ENCODE results near the gene SLFN11. TPM values are rescaled to one million over a fixed set of nuclear protein-coding genes. Genes with fewer than 3 reads are reported as not detected.
"Not testable (repeated sequence)": the region's sequence is repeated elsewhere in the genome, so short reads cannot be mapped to it uniquely, and the experiment has no call there.

Gene SLFN11
- total and polyA plus RNA-seq, 2 of the 4 experiments (the other 2 are of a cell fraction) = 29.9 to 144 TPM

DNA sequence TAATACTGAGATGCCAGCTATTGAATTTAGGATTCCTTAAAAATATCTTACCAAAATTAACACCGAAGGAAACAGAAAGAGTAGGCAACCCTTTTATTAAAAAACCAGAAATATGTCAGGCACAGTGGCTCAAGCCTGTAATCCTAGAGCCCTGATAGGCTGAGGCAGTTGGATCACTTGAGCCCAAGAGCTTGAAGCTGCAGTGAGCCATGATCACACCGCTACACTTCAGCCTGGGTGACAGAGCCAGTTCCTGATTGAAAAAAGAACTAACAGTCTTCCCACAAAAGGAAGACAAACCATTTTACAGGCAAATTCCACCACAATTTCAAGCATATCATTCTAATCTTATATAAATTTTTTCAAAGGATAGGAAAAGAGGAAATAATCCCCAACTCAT, 43.2 kb upstream of the SLFN11 start:
- peaks cover 4 to 13% of the 10 kb centered on the region in 2 experiments; a peak in 3 of 4 replicates for H3K79me1 ChIP-seq (ENCODE audit: low read depth in 1 of 2, low read length in 2 of 2)
- H3K9me1 ChIP-seq (ENCODE audit: insufficient read depth, low read length) = no peaks in the 10 kb centered on the region
- H3K27ac ChIP-seq (ENCODE audit: insufficient read depth, low read length) = no peak overlapping the region
- DNase-seq (no peak), ATAC-seq (ENCODE audit: low read depth) (no peak)
- no TSS peak for BruUV-seq (replicated peaks)
- H2AFZ ChIP-seq (replicated peaks; ENCODE audit: low read length, poor library complexity) = no peak overlapping the region
- no peak overlapping the region for H4K91ac ChIP-seq (ENCODE audit: insufficient read depth, low read depth, low read length)
- no CpG with 5 or more reads among the region's 2 CpGs for WGBS, 2 experiments (ENCODE audit: extremely low coverage in 2 of 2, insufficient read length in 1 of 2)
- H3K56ac ChIP-seq (ENCODE audit: extremely low read depth, insufficient read depth, low read length) = no peak overlapping the region
- no peak overlapping the region for H2AK5ac ChIP-seq (ENCODE audit: low read depth, low read length)
- in situ Hi-C loops (cut with MboI; ENCODE audit: low sequenced_read_pairs) = no loop called here
- ChIA-PET CTCF (no interaction called here), POLR2A (ENCODE audit: unreplicated experiment) (interaction anchor here (0.6 kb wide), 1 partner anchor 1090 kb away, joined by 12 read pairs; no protein-coding TSS in a partner anchor)
- H4K20me1 ChIP-seq (ENCODE audit: insufficient read depth, low read length) = no peaks in the 10 kb centered on the region
- no peak overlapping the region for H2BK5ac ChIP-seq (ENCODE audit: low read depth, low read length, poor library complexity, severe bottlenecking)
- H3K18ac ChIP-seq (ENCODE audit: low read depth, low read length) = no peak overlapping the region
- no peak overlapping the region for H2AK9ac ChIP-seq (replicated peaks; ENCODE audit: low read depth, low read length, poor library complexity)
- no peak overlapping the region for H2BK120ac ChIP-seq (ENCODE audit: low read depth, low read length)
- H3K27me3 ChIP-seq (ENCODE audit: control insufficient read depth, insufficient read depth, low read length) = no peaks in the 10 kb centered on the region
- no peak overlapping the region for H2BK20ac ChIP-seq (ENCODE audit: low read depth, low read length)
- H3K9ac ChIP-seq (ENCODE audit: low read depth, low read length) = no peak overlapping the region
- H3K23ac ChIP-seq (ENCODE audit: low read depth, low read length) = no peak overlapping the region
- no peak overlapping the region for H3K14ac ChIP-seq (replicated peaks; ENCODE audit: low read depth, low read length)
- no peak overlapping the region for H3K4me2 ChIP-seq (ENCODE audit: low read depth, low read length)
- H2BK15ac ChIP-seq (ENCODE audit: low read depth, low read length) = no peak overlapping the region
- no peak overlapping the region for H3K4ac ChIP-seq (ENCODE audit: low read depth, low read length)
- no peak overlapping the region for H4K5ac ChIP-seq (ENCODE audit: low read depth, low read length)
- no peak overlapping the region for H4K8ac ChIP-seq (ENCODE audit: low read depth in 2 of 2, low read length in 2 of 2)
- no peak overlapping the region for H3K4me3 ChIP-seq (ENCODE audit: insufficient read depth, low read depth, low read length)
- intact Hi-C loops (cut with micrococcal nuclease) = no loop called here
- peaks cover 15% of the 10 kb centered on the region for H3K36me3 ChIP-seq (ENCODE audit: control insufficient read depth, insufficient read depth, low read length)
- dilution Hi-C loops (cut with HindIII; ENCODE audit: low sequenced_read_pairs, unreplicated experiment) = no loop called here
- H3K4me1 ChIP-seq (ENCODE audit: control insufficient read depth, insufficient read depth, low read length) = no peaks in the 10 kb centered on the region
- TF ChIP-seq MAFK (IDR thresholded peaks at IDR 0.05; ENCODE audit: low read depth, low read length) (no peak), RAD21 (IDR thresholded peaks at IDR 0.05; ENCODE audit: low read length) (no peak), MAZ (IDR thresholded peaks at IDR 0.05; ENCODE audit: borderline replicate concordance, low read depth, low read length) (no peak), BHLHE40 (IDR thresholded peaks at IDR 0.05; ENCODE audit: low read depth, low read length) (no peak), FOS (IDR thresholded peaks at IDR 0.05; ENCODE audit: low read depth, low read length) (no peak), RCOR1 (IDR thresholded peaks at IDR 0.05; ENCODE audit: insufficient replicate concordance, low read length) (no peak), POLR2A (IDR thresholded peaks at IDR 0.05; ENCODE audit: low read depth, low read length) (no peak)
- no peaks in the 10 kb centered on the region for H3K9me3 ChIP-seq (ENCODE audit: control insufficient read depth, insufficient read depth, low read length)

DNA sequence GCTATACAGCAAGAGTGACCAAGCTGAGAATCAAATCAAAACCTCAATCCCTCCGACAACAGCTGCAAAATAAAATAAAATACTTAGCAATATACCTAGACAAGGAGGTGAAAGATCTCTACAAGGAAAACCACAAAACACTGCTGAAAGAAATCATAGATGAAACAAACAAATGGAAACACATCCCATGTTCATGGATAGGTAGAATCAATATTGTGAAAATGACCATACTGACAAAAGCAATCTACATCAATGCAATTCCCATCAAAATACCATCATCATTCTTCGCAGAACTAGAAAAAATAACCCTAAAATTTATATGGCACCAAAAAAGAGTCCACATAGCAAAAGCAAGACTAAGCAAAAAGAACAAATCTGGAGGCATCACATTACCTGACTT, 41.3 kb upstream of the SLFN11 start:
- dilution Hi-C loops (cut with HindIII; ENCODE audit: low sequenced_read_pairs, unreplicated experiment); H3K9me3 ChIP-seq (ENCODE audit: control insufficient read depth, insufficient read depth, low read length); H3K56ac ChIP-seq (ENCODE audit: extremely low read depth, insufficient read depth, low read length); H3K9me1 ChIP-seq (ENCODE audit: insufficient read depth, low read length); H2BK5ac ChIP-seq (ENCODE audit: low read depth, low read length, poor library complexity, severe bottlenecking); H3K14ac ChIP-seq (replicated peaks; ENCODE audit: low read depth, low read length); intact Hi-C loops (cut with micrococcal nuclease); CTCF ChIA-PET; H2BK120ac ChIP-seq (ENCODE audit: low read depth, low read length); H3K23ac ChIP-seq (ENCODE audit: low read depth, low read length); H3K4me3 ChIP-seq (ENCODE audit: insufficient read depth, low read depth, low read length); H2AK9ac ChIP-seq (replicated peaks; ENCODE audit: low read depth, low read length, poor library complexity); POLR2A ChIA-PET (ENCODE audit: unreplicated experiment); H2AK5ac ChIP-seq (ENCODE audit: low read depth, low read length); H2BK15ac ChIP-seq (ENCODE audit: low read depth, low read length); H2AFZ ChIP-seq (replicated peaks; ENCODE audit: low read length, poor library complexity); H3K27ac ChIP-seq (ENCODE audit: insufficient read depth, low read length); H2BK20ac ChIP-seq (ENCODE audit: low read depth, low read length); H3K79me1 ChIP-seq (ENCODE audit: low read depth in 1 of 2, low read length in 2 of 2); H3K9ac ChIP-seq (ENCODE audit: low read depth, low read length); H3K27me3 ChIP-seq (ENCODE audit: control insufficient read depth, insufficient read depth, low read length); H3K4me2 ChIP-seq (ENCODE audit: low read depth, low read length); DNase-seq; ATAC-seq (ENCODE audit: low read depth); BruUV-seq (replicated peaks); H3K4ac ChIP-seq (ENCODE audit: low read depth, low read length); H4K91ac ChIP-seq (ENCODE audit: insufficient read depth, low read depth, low read length); H3K4me1 ChIP-seq (ENCODE audit: control insufficient read depth, insufficient read depth, low read length); H4K5ac ChIP-seq (ENCODE audit: low read depth, low read length); H3K18ac ChIP-seq (ENCODE audit: low read depth, low read length); H4K8ac ChIP-seq (ENCODE audit: low read depth in 2 of 2, low read length in 2 of 2); H4K20me1 ChIP-seq (ENCODE audit: insufficient read depth, low read length); in situ Hi-C loops (cut with MboI; ENCODE audit: low sequenced_read_pairs): not testable (repeated sequence)
- H3K36me3 ChIP-seq (ENCODE audit: control insufficient read depth, insufficient read depth, low read length) = peaks cover 18% of the 10 kb centered on the region
- WGBS, 2 experiments (ENCODE audit: extremely low coverage in 2 of 2, insufficient read length in 1 of 2) = no CpG with 5 or more reads among the region's 2 CpGs

Data from IMR-90 (cell line).